HCT116 (cell line): Measurements from ENCODE around the gene PA2G4. TPM values are rescaled to one million over a fixed set of nuclear protein-coding genes. Genes with fewer than 3 reads are reported as not detected.

Experiments
- ATAC-seq: fragments of 200-7000 bp; cut with Tn5 transposase; 2 replicates; pipeline ENCODE4 v1.9.1; 2020; ENCODE audit warnings: mild to moderate bottlenecking, moderate library complexity
- BruUV-seq: library from RNA; stranded (reverse); fragments of 400-500 nt; replicated peaks from 2 replicates; lab custom pipeline; 2021; lab: Mats Ljungman, UMichigan
- CTCF ChIA-PET: fragments of 300-600 bp; sonication (Branson Sonifier 250); formaldehyde crosslinking; loops from one replicate; lab custom pipeline; 2021; ENCODE audit warnings: antibody characterized with exemption; lab: Charles Lee
- POLR2A ChIA-PET: fragments of 300-600, 350-600 bp; sonication (Branson Sonifier 250); formaldehyde crosslinking; loops from one replicate; lab custom pipeline; 2021; ENCODE audit warnings: antibody characterized with exemption; lab: Charles Lee
- RAD21 ChIA-PET, 2 experiments: fragments of 300-600 bp; sonication (Branson Sonifier 250); formaldehyde crosslinking; loops; one replicate each; lab custom pipeline; 2023; ENCODE audit warnings: low total read pairs in 2 of 2; ENCODE audit not compliant: uncharacterized antibody in 2 of 2, unreplicated experiment in 2 of 2, low non-redundant PET in 1 of 2; lab: Charles Lee
- DNase-seq: peaks from one replicate; pipeline ENCODE4 v3.0.0-alpha.2; 2010; ENCODE audit warnings: low read depth, low spot score
- H2AFZ ChIP-seq: fragments of 200-600 bp; shearing (Covaris generic), sonication (generic); 2 replicates; pipeline ENCODE4 v1.6.1; 2017; ENCODE audit warnings: low read depth, mixed run types, mixed read lengths, antibody characterized with exemption, low read length; ENCODE audit not compliant: poor library complexity, severe bottlenecking
- H3K27ac ChIP-seq: 2 replicates; pipeline ENCODE4 v1.5.1; 2012; ENCODE audit warnings: low read depth, low read length
- H3K27me3 ChIP-seq: fragments of 200-600 bp; sonication (generic); 2 replicates; pipeline ENCODE4 v1.6.1; 2016; ENCODE audit warnings: mixed run types, low read length, mixed read lengths; ENCODE audit not compliant: insufficient read depth
- H3K36me3 ChIP-seq, 2 experiments: fragments of 200-500 bp in 1 of 2; fragments of 200-600 bp in 1 of 2; sonication (Bioruptor generic) in 1 of 2; sonication (generic) in 1 of 2; 2 replicates each; pipeline versions ENCODE4 v1.5.1 to v1.6.1; 2014 to 2016; ENCODE audit warnings: low read length in 2 of 2, inconsistent platforms in 1 of 2, mixed read lengths in 1 of 2, mixed run types in 1 of 2; ENCODE audit not compliant: insufficient read depth in 2 of 2, control insufficient read depth in 1 of 2
- H3K4me1 ChIP-seq, 2 experiments: fragments of 200-600 bp in 1 of 2; sonication (generic) in 1 of 2; 2 replicates each; pipeline versions ENCODE4 v1.5.1 to v1.6.1; 2012 to 2017; ENCODE audit warnings: low read length in 2 of 2, inconsistent platforms in 1 of 2, mild to moderate bottlenecking in 1 of 2, mixed read lengths in 1 of 2, mixed run types in 1 of 2, moderate library complexity in 1 of 2; ENCODE audit not compliant: insufficient read depth in 2 of 2, control insufficient read depth in 1 of 2
- H3K4me2 ChIP-seq: fragments of 200-600 bp; sonication (generic); 2 replicates; pipeline ENCODE4 v1.6.1; 2017; ENCODE audit warnings: mixed run types, low read length, mixed read lengths
- H3K4me3 ChIP-seq, 2 experiments: fragments of 200-600 bp in 1 of 2; sonication (generic) in 1 of 2; replicated peaks in 1 of 2; 2 replicates each; pipeline ENCODE4 v1.5.1; 2011 to 2016; ENCODE audit warnings: low read length in 2 of 2, control low read depth in 1 of 2, low read depth in 1 of 2, mild to moderate bottlenecking in 1 of 2, mixed read lengths in 1 of 2, mixed run types in 1 of 2
- H3K79me2 ChIP-seq: fragments of 200-600 bp; sonication (generic); 2 replicates; pipeline ENCODE4 v1.6.1; 2017; ENCODE audit warnings: mild to moderate bottlenecking, mixed run types, low read length, moderate library complexity, mixed read lengths; ENCODE audit not compliant: insufficient read depth
- H3K9ac ChIP-seq: fragments of 200-600 bp; sonication (generic); 2 replicates; pipeline ENCODE4 v1.6.1; 2016; ENCODE audit warnings: low read length, mixed read lengths
- H3K9me2 ChIP-seq: fragments of 200-600 bp; sonication (generic), shearing (Covaris generic); 2 replicates; pipeline ENCODE4 v1.6.1; 2017; ENCODE audit warnings: mixed run types, mild to moderate bottlenecking, moderate library complexity; ENCODE audit not compliant: insufficient read depth
- H3K9me3 ChIP-seq, 2 experiments: fragments of 200-500 bp in 1 of 2; fragments of 200-600 bp in 1 of 2; sonication (Bioruptor generic) in 1 of 2; sonication (generic) in 1 of 2; 2 replicates each; pipeline ENCODE4 v1.6.1; 2014 to 2017; ENCODE audit warnings: low read length in 2 of 2, mixed read lengths in 2 of 2, inconsistent platforms in 1 of 2, low read depth in 1 of 2, mild to moderate bottlenecking in 1 of 2, mixed run types in 1 of 2, moderate library complexity in 1 of 2; ENCODE audit not compliant: control insufficient read depth in 1 of 2, insufficient read depth in 1 of 2
- H4K20me1 ChIP-seq: fragments of 200-600 bp; sonication (generic), shearing (Covaris generic); 2 replicates; pipeline ENCODE4 v1.6.1; 2017; ENCODE audit warnings: mixed run types, mild to moderate bottlenecking, moderate library complexity; ENCODE audit not compliant: insufficient read depth
- EGR1 ChIP-seq: IDR thresholded peaks from 2 replicates; pipeline ENCODE4 v1.6.1; 2012; ENCODE audit warnings: low read depth
- JUND ChIP-seq: IDR thresholded peaks from 2 replicates; pipeline ENCODE4 v1.6.1; 2012
- POLR2A ChIP-seq: IDR thresholded peaks from 2 replicates; pipeline ENCODE4 v1.7.0; 2011; ENCODE audit warnings: borderline replicate concordance; ENCODE audit not compliant: insufficient read depth, insufficient read length; ENCODE audit errors: extremely low read depth
- POLR2AphosphoS5 ChIP-seq: IDR thresholded peaks from 2 replicates; pipeline ENCODE4 v1.6.1; 2011; ENCODE audit warnings: mild to moderate bottlenecking, low read depth, low read length, moderate library complexity
- RAD21 ChIP-seq: IDR thresholded peaks from 2 replicates; pipeline ENCODE4 v1.6.1; 2012; ENCODE audit warnings: low read depth, mild to moderate bottlenecking
- SIN3A ChIP-seq: IDR thresholded peaks from 2 replicates; pipeline ENCODE4 v1.6.1; 2012; ENCODE audit warnings: low read depth
- TCF7L2 ChIP-seq: IDR thresholded peaks from 2 replicates; pipeline ENCODE4 v1.7.0; 2011; ENCODE audit warnings: borderline replicate concordance, inconsistent platforms; ENCODE audit not compliant: insufficient read depth, insufficient read length; ENCODE audit errors: extremely low read depth
- YY1 ChIP-seq: IDR thresholded peaks from 2 replicates; pipeline ENCODE4 v1.6.1; 2011; ENCODE audit warnings: low read length, low read depth, moderate library complexity, mild to moderate bottlenecking; ENCODE audit not compliant: insufficient replicate concordance; ENCODE audit errors: extremely low read depth
- ZFX ChIP-seq: fragments of 450-650 bp; IDR thresholded peaks from 2 replicates; pipeline ENCODE4 v1.6.1; 2017
- ZNF274 ChIP-seq: fragments of 200-500 bp; sonication (Bioruptor generic); IDR thresholded peaks from 2 replicates; pipeline ENCODE4 v1.6.1; 2014; ENCODE audit warnings: mild to moderate bottlenecking, low read depth, low read length, inconsistent platforms
- intact Hi-C: fragments of 100-400 bp; cut with micrococcal nuclease; formaldehyde crosslinking; loops from 2 replicates; pipeline ENCODE4 v1.10.0; 2022
- total RNA-seq: library from RNA; stranded (reverse); gene quantifications from one replicate; pipeline ENCODE4 v1.2.1, GENCODE V29; 2021; ENCODE audit not compliant: unreplicated experiment
- TF ChIP-seq, protein P1 (sequence below): IDR thresholded peaks from 2 replicates; pipeline ENCODE4 v1.6.1; 2012

The PA2G4 gene
- total RNA-seq, 1 experiment from 2014 or later: 302 TPM

DNA sequence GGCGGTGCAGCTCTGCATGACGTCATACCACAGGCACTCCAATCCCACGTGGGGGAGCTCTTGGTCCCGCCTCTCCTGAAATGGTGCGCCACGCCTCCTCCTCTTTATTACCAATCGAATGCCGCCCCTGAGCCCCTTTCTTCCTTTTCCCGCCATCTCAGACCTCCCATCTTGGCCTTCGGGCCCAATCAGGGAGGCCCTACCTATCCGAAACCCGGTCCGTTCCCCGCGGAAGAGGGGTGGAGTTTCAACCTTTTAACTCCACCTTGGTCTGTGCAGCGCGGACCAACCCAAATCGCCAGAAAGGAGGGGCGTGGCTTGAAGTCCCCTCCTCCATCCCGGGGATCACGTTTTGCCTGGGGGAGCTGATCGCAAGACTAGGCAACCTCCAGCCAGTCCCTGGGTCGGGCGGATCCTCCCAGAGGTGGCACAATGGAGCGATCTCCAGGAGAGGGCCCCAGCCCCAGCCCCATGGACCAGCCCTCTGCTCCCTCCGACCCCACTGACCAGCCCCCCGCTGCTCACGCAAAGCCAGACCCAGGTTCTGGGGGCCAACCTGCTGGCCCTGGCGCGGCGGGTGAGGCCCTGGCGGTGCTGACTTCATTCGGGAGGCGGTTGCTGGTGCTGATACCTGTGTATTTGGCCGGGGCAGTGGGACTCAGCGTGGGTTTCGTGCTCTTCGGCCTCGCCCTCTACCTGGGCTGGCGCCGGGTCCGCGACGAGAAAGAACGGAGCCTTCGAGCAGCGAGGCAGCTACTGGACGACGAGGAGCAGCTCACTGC, 23.7 kb downstream of the PA2G4 start, which contains the start of gene ESYT1:
TSS of gene ESYT1 (plus strand) at position 380 of the 782 bp plus-strand sequence. CDS start at position 433, 53 bp downstream.
- ATAC-seq (peak; percentile 93), DNase-seq (peak; percentile 100)
- peaks cover 16 to 33% of the 10 kb centered on the region in 2 experiments for H3K4me1 ChIP-seq
- H3K9me2 ChIP-seq: no peaks in the 10 kb centered on the region
- no peaks in the 10 kb centered on the region for H3K27me3 ChIP-seq
- ChIA-PET CTCF (interaction anchor here (0.7 to 1.9 kb wide), 8 partner anchors 10 to 390 kb away, joined by 3 to 24 read pairs (median 4); partner anchors contain the start of genes MYL6, MYL6B, PA2G4 and SMARCC2), RAD21 (interaction anchor here (1.1 to 1.3 kb wide), 2 partner anchors 24 to 61 kb away, joined by 3 to 6 read pairs; partner anchors contain the start of genes MYL6B (in 1 of the 2) and SMARCC2 (in 1 of the 2)), POLR2A (interaction anchor here (0.6 to 2.8 kb wide), 19 partner anchors 8 to 390 kb away, joined by 3 to 42 read pairs (median 5); partner anchors contain the start of genes MYL6, MYL6B, PA2G4 and RNF41)
- intact Hi-C loops: loop anchor here (2.0 kb wide), 2 partner anchors 25 to 337 kb away; partner anchors contain the start of gene MYL6B
- peak within 1 kb of the TSS; percentile 89 for H3K4me2 ChIP-seq
- BruUV-seq: TSS peak; percentile 57
- H4K20me1 ChIP-seq: no peaks in the 10 kb centered on the region
- no peaks in the 10 kb centered on the region for H3K9me3 ChIP-seq
- no peak within 1 kb of the TSS for H2AFZ ChIP-seq
- H3K36me3 ChIP-seq: peaks cover 14 to 27% of the 10 kb centered on the region in 2 experiments
- peak within 1 kb of the TSS; percentile 76 for H3K27ac ChIP-seq
- peaks cover 29% of the 10 kb centered on the region for H3K79me2 ChIP-seq
- peak within 1 kb of the TSS; percentile 90 for H3K9ac ChIP-seq
- TF ChIP-seq POLR2AphosphoS5 (peak; percentile 93), ZFX (peak; percentile 51; the same call in 1 of the 2 replicates), EGR1 (no peak), ZNF274 (no peak), POLR2A (peak; percentile 88), SIN3A (peak; percentile 81), RAD21 (no peak), TCF7L2 (peak; percentile 21), JUND (no peak), YY1 (peak; percentile 16)
- TF ChIP-seq, protein P1, sequence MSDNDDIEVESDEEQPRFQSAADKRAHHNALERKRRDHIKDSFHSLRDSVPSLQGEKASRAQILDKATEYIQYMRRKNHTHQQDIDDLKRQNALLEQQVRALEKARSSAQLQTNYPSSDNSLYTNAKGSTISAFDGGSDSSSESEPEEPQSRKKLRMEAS: peak; percentile 84
- H3K4me3 ChIP-seq: peak within 1 kb of the TSS; percentile 90 to 91
